Measurements from ENCODE around the gene RAD51. TPM values are rescaled to one million over a fixed set of nuclear protein-coding genes. Genes with fewer than 3 reads are reported as not detected.

RAD51 gene
- total RNA-seq, 1 experiment from 2014 or later: 22.5 TPM

GRCh38 chr15:40731034-40731433 lies 36.1 kb downstream of the RAD51 start:
- no peaks in the 10 kb centered on the region; the same call in 1 of the 2 replicates for H3K36me3 ChIP-seq (ENCODE audit: low read depth)
- H2AFZ ChIP-seq: no peak overlapping the region
- no peak overlapping the region for H3K4me2 ChIP-seq
- H3K27me3 ChIP-seq (ENCODE audit: insufficient read depth, low read depth): no peaks in the 10 kb centered on the region
- no peak for DNase-seq
- ChIA-PET CTCF (no interaction called here), POLR2A (ENCODE audit: unreplicated experiment) (no interaction called here)
- no peak overlapping the region for H3K4me3 ChIP-seq
- no peaks in the 10 kb centered on the region for H3K9me2 ChIP-seq (ENCODE audit: insufficient read depth)
- no peak overlapping the region for H3K27ac ChIP-seq
- no peaks in the 10 kb centered on the region for H3K4me1 ChIP-seq (replicated peaks; ENCODE audit: insufficient read depth)
- no TSS peak for BruUV-seq (replicated peaks)
- intact Hi-C loops (cut with micrococcal nuclease; ENCODE audit: unreplicated experiment): no loop called here
- H3K79me2 ChIP-seq (ENCODE audit: low read depth): no peaks in the 10 kb centered on the region
- no peaks in the 10 kb centered on the region for H4K20me1 ChIP-seq (ENCODE audit: insufficient read depth)
- no peaks in the 10 kb centered on the region for H3F3A ChIP-seq (ENCODE audit: insufficient read depth, low read depth)
- TF ChIP-seq EZH2 (IDR thresholded peaks at IDR 0.05; ENCODE audit: low read depth) (no peak), CTCF (conservative IDR thresholded peaks at IDR 0.05) (no peak)
- no peaks in the 10 kb centered on the region for H3K9me3 ChIP-seq (ENCODE audit: insufficient read depth, low read depth)

DNA sequence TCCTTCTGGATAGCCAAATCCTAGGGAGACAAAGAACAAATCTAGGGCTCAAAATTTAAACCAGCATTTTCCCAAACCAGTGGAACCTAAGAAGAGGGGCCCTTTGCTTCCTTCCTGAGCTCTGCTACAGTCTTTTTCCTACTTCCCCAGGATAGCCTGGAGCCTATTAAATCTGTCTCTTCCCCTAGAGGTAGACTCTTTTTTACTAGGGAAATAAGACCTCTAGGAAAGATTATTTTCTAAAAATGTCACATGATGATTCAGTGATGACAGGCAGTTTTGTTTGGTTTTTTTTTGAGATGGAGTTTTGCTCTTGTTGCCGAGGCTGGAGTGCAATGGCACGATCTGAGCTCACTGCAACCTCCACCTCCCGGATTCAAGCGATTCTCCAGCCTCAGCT lies 41.6 kb downstream of the RAD51 start:
- Histone ChIP-seq H3K9me3 (ENCODE audit: insufficient read depth, low read depth) (no peaks in the 10 kb centered on the region), H3K27ac (no peak overlapping the region), H2AFZ (no peak overlapping the region), H3K4me3 (no peak overlapping the region), H3K27me3 (ENCODE audit: insufficient read depth, low read depth) (no peaks in the 10 kb centered on the region), H3K79me2 (ENCODE audit: low read depth) (no peaks in the 10 kb centered on the region), H3K36me3 (ENCODE audit: low read depth) (no peaks in the 10 kb centered on the region; the same call in 1 of the 2 replicates), H4K20me1 (ENCODE audit: insufficient read depth) (no peaks in the 10 kb centered on the region), H3K9me2 (ENCODE audit: insufficient read depth) (no peaks in the 10 kb centered on the region), H3K4me2 (no peak overlapping the region), H3F3A (ENCODE audit: insufficient read depth, low read depth) (no peaks in the 10 kb centered on the region), H3K4me1 (replicated peaks; ENCODE audit: insufficient read depth) (no peaks in the 10 kb centered on the region)
- no TSS peak for BruUV-seq (replicated peaks)
- CTCF ChIA-PET: interaction anchor here (0.6 kb wide), 1 partner anchor 10 kb away, joined by 3 read pairs; no protein-coding TSS in a partner anchor
- TF ChIP-seq EZH2 (IDR thresholded peaks at IDR 0.05; ENCODE audit: low read depth): no peak
- TF ChIP-seq CTCF (conservative IDR thresholded peaks at IDR 0.05): no peak
- no peak for DNase-seq
- intact Hi-C loops (cut with micrococcal nuclease; ENCODE audit: unreplicated experiment): no loop called here
- POLR2A ChIA-PET (ENCODE audit: unreplicated experiment): interaction anchor here (0.5 kb wide), 1 partner anchor 414 kb away, joined by 4 read pairs; no protein-coding TSS in a partner anchor

GRCh38 chr15:40737048-40737447 lies 42.1 kb downstream of the RAD51 start:
- no peak overlapping the region for H3K4me2 ChIP-seq
- H3K4me3 ChIP-seq: no peak overlapping the region
- BruUV-seq (replicated peaks): no TSS peak
- no peak overlapping the region for H2AFZ ChIP-seq
- no peak for TF ChIP-seq CTCF (conservative IDR thresholded peaks at IDR 0.05)
- no peak for TF ChIP-seq EZH2 (IDR thresholded peaks at IDR 0.05; ENCODE audit: low read depth)
- H3F3A ChIP-seq (ENCODE audit: insufficient read depth, low read depth): no peaks in the 10 kb centered on the region
- intact Hi-C loops (cut with micrococcal nuclease; ENCODE audit: unreplicated experiment): no loop called here
- no peaks in the 10 kb centered on the region for H3K79me2 ChIP-seq (ENCODE audit: low read depth)
- POLR2A ChIA-PET (ENCODE audit: unreplicated experiment): interaction anchor here (0.5 kb wide), 1 partner anchor 414 kb away, joined by 4 read pairs; no protein-coding TSS in a partner anchor
- DNase-seq: no peak
- H3K27me3 ChIP-seq (ENCODE audit: insufficient read depth, low read depth): no peaks in the 10 kb centered on the region
- no peaks in the 10 kb centered on the region for H4K20me1 ChIP-seq (ENCODE audit: insufficient read depth)
- H3K9me3 ChIP-seq (ENCODE audit: insufficient read depth, low read depth): no peaks in the 10 kb centered on the region
- no peaks in the 10 kb centered on the region; the same call in 1 of the 2 replicates for H3K36me3 ChIP-seq (ENCODE audit: low read depth)
- no peaks in the 10 kb centered on the region for H3K4me1 ChIP-seq (replicated peaks; ENCODE audit: insufficient read depth)
- no peaks in the 10 kb centered on the region for H3K9me2 ChIP-seq (ENCODE audit: insufficient read depth)
- CTCF ChIA-PET: no interaction called here
- no peak overlapping the region for H3K27ac ChIP-seq

All from PC-9 (cell line).